OCI-LY3 (cell line): ENCODE data around the gene RGS14.

Experiments used
- EZH2phosphoT487 ChIP-seq: fragments of 200-600 bp; shearing (Covaris generic); IDR thresholded peaks from 2 replicates; pipeline ENCODE4 v1.6.1; 2018; ENCODE audit warnings: antibody characterized with exemption, mixed run types, low read depth
- TF ChIP-seq, protein P1 (sequence below): fragments of 200-600, 300-600 bp; sonication (generic); IDR thresholded peaks from 2 replicates; pipeline ENCODE4 v1.5.1; 2014; ENCODE audit warnings: antibody characterized with exemption, low read length, low read depth

DNA sequence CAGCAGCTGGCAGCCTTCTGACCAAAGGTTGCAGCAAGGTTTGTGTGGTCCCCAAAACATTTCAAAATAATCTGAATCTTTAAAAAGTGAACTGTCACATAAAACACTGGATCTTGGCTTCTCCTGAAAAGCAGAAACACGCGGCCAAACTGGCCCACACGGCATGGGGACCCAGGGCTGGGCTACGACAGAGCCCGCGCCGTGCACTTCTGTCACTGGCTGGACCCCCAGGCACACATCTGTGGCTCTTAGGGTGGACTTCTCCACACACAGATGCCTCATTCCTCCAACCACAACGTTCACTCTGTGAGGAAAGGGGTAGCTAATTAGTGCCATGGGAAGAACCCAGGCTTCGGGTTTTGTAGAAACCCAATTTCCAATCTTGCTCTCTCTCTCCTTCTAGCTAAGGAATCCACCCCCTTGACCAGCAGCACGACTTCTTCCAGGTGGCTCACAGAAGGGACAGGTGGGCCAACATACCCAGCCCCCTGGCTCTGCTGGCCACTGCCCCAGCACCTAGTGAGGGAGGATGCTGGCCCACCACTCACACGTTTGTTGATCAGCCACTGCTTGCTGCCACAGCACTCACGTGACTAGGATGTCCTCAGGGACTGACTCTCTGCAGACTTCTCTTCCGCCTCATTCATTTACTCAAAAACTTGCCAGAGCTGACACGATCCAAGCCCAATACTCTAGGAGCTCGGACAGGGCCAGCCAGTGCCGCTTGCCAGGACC is 24.1 kb upstream of the RGS14 start:
- TF ChIP-seq, protein P1, sequence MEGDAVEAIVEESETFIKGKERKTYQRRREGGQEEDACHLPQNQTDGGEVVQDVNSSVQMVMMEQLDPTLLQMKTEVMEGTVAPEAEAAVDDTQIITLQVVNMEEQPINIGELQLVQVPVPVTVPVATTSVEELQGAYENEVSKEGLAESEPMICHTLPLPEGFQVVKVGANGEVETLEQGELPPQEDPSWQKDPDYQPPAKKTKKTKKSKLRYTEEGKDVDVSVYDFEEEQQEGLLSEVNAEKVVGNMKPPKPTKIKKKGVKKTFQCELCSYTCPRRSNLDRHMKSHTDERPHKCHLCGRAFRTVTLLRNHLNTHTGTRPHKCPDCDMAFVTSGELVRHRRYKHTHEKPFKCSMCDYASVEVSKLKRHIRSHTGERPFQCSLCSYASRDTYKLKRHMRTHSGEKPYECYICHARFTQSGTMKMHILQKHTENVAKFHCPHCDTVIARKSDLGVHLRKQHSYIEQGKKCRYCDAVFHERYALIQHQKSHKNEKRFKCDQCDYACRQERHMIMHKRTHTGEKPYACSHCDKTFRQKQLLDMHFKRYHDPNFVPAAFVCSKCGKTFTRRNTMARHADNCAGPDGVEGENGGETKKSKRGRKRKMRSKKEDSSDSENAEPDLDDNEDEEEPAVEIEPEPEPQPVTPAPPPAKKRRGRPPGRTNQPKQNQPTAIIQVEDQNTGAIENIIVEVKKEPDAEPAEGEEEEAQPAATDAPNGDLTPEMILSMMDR = no peak
- no peak for TF ChIP-seq EZH2phosphoT487
